BJ (cell line): ENCODE data around the gene CSF1. TPM values are rescaled to one million over a fixed set of nuclear protein-coding genes. Genes with fewer than 3 reads are reported as not detected.

Source experiments
- CTCF ChIA-PET: fragments of 350-600 bp; formaldehyde crosslinking; extraction: SDS; loops from one replicate; lab custom pipeline; 2021; ENCODE audit warnings: antibody characterized with exemption, inconsistent platforms; lab: Yijun Ruan, JAX
- POLR2A ChIA-PET: fragments of 300-600 bp; sonication (Branson Sonifier 250); formaldehyde crosslinking; extraction: SDS; loops from one replicate; lab custom pipeline; 2021; ENCODE audit warnings: antibody characterized with exemption; lab: Charles Lee
- DNase-seq: peaks from one replicate; pipeline ENCODE4 v3.0.0-alpha.2; 2011; ENCODE audit warnings: low read depth
- H3K27me3 ChIP-seq: 2 replicates; pipeline ENCODE4 v1.6.0; 2011; ENCODE audit warnings: low read length; ENCODE audit not compliant: control insufficient read depth, insufficient read depth
- H3K36me3 ChIP-seq: 2 replicates; pipeline ENCODE4 v1.5.1; 2011; ENCODE audit warnings: low read length; ENCODE audit not compliant: control insufficient read depth, insufficient read depth
- H3K4me3 ChIP-seq: 2 replicates; pipeline ENCODE4 v1.5.1; 2011; ENCODE audit warnings: low read depth, mild to moderate bottlenecking, control low read depth, low read length
- CTCF ChIP-seq: IDR thresholded peaks from 2 replicates; pipeline ENCODE4 v1.5.1; 2011; ENCODE audit warnings: low read depth, mild to moderate bottlenecking, control low read depth, inconsistent platforms, low read length, moderate library complexity; ENCODE audit not compliant: insufficient read depth
- polyA plus RNA-seq: library from polyadenylated mRNA; depleted of rRNA; stranded (reverse); fragments of >200 nt; gene quantifications from 2 replicates; pipeline ENCODE4 v1.2.3, GENCODE V29; 2011

The CSF1 gene
- polyA plus RNA-seq, 1 experiment = 48.4 TPM

- Histone ChIP-seq H3K27me3 (no peaks in the 10 kb centered on the region), H3K4me3 (no peak overlapping the region), H3K36me3 (peaks cover 45% of the 10 kb centered on the region)
- POLR2A ChIA-PET = no interaction called here
- no peak for TF ChIP-seq CTCF
- no peak for DNase-seq
- CTCF ChIA-PET = interaction anchor here (1.6 kb wide), 1 partner anchor 55 kb away, joined by 4 read pairs; the partner anchor contains the start of gene AHCYL1
Measured at GRCh38 chr1:109929170-109929569, 18.5 kb downstream of the CSF1 start.

- ChIA-PET POLR2A (no interaction called here), CTCF (interaction anchor here (1.3 to 2.4 kb wide), 2 partner anchors 55 to 153 kb away, joined by 3 to 13 read pairs; partner anchors contain the start of gene AHCYL1)
- TF ChIP-seq CTCF = no peak
- no peak for DNase-seq
- Histone ChIP-seq H3K27me3 (no peaks in the 10 kb centered on the region), H3K4me3 (no peak overlapping the region), H3K36me3 (peaks cover 39% of the 10 kb centered on the region)
Measured at GRCh38 chr1:109929588-109930251, 19.1 kb downstream of the CSF1 start.

GRCh38 chr1:109930252-109930993, 19.8 kb downstream of the CSF1 start:
- POLR2A ChIA-PET = no interaction called here
- H3K27me3 ChIP-seq = no peaks in the 10 kb centered on the region
- no peak for DNase-seq
- no peak overlapping the region for H3K4me3 ChIP-seq
- CTCF ChIA-PET = interaction anchor here (1.3 to 2.4 kb wide), 2 partner anchors 54 to 153 kb away, joined by 3 to 13 read pairs; partner anchors contain the start of gene AHCYL1
- TF ChIP-seq CTCF = no peak
- peaks cover 32% of the 10 kb centered on the region for H3K36me3 ChIP-seq

- no peak for DNase-seq
- POLR2A ChIA-PET = no interaction called here
- peaks cover 24% of the 10 kb centered on the region for H3K36me3 ChIP-seq
- CTCF ChIA-PET = interaction anchor here (1.3 to 2.4 kb wide), 2 partner anchors 53 to 154 kb away, joined by 3 to 13 read pairs; partner anchors contain the start of gene AHCYL1
- TF ChIP-seq CTCF = no peak
- no peaks in the 10 kb centered on the region for H3K27me3 ChIP-seq
- H3K4me3 ChIP-seq = no peak overlapping the region
Measured at GRCh38 chr1:109931189-109931731, 20.6 kb downstream of the CSF1 start.
